ENCODE measurements around the gene COQ9. TPM values are rescaled to one million over a fixed set of nuclear protein-coding genes. Genes with fewer than 3 reads are reported as not detected.
A peak's percentile ranks its signal among the peaks of the same experiment; 100 is the strongest.

The COQ9 gene
- total RNA-seq, 4 donors from 2014 or later: 11.5 to 39.1 (median 23.6) TPM

GRCh38 chr16:57419506-57419905 lies 27.8 kb upstream of the COQ9 start:
- Histone ChIP-seq H3K4me1 (no peaks in the 10 kb centered on the region), H3K36me3 (no peaks in the 10 kb centered on the region), H3K9me3 (no peaks in the 10 kb centered on the region), H3K27ac (peak overlapping the region in 1 of 2 donors; percentile 39), H3K27me3 (no peaks in the 10 kb centered on the region), H3K4me3 (no peak overlapping the region)
- no peak for TF ChIP-seq POLR2A (IDR thresholded peaks at IDR 0.05)
- no peak for TF ChIP-seq CTCF (IDR thresholded peaks at IDR 0.05)
- intact Hi-C loops (cut with DNase I; ENCODE audit: low total_unique reads): loop anchor here (5.0 kb wide), 1 partner anchor 327 kb away; the partner anchor contains the start of gene CPNE2
- DNase-seq: no peak

GRCh38 chr16:57422026-57422944 lies 25.0 kb upstream of the COQ9 start:
- H3K9me3 ChIP-seq: no peaks in the 10 kb centered on the region
- no peak for TF ChIP-seq POLR2A (IDR thresholded peaks at IDR 0.05)
- peak; percentile 58 to 72 (median 66) for TF ChIP-seq CTCF (IDR thresholded peaks at IDR 0.05)
- H3K27me3 ChIP-seq: no peaks in the 10 kb centered on the region
- no peaks in the 10 kb centered on the region for H3K36me3 ChIP-seq
- no peaks in the 10 kb centered on the region for H3K4me1 ChIP-seq
- H3K27ac ChIP-seq: peak overlapping the region; percentile 52 to 58
- intact Hi-C loops (cut with DNase I; ENCODE audit: low total_unique reads): no loop called here
- H3K4me3 ChIP-seq: no peak overlapping the region
- peak; percentile 55 for DNase-seq

- TF ChIP-seq CTCF (IDR thresholded peaks at IDR 0.05): no peak
- TF ChIP-seq POLR2A (IDR thresholded peaks at IDR 0.05): no peak
- intact Hi-C loops (cut with DNase I; ENCODE audit: low total_unique reads): no loop called here
- DNase-seq: no peak
- no peaks in the 10 kb centered on the region for H3K36me3 ChIP-seq
- H3K9me3 ChIP-seq: no peaks in the 10 kb centered on the region
- H3K4me3 ChIP-seq: no peak overlapping the region
- no peaks in the 10 kb centered on the region for H3K27me3 ChIP-seq
- H3K4me1 ChIP-seq: no peaks in the 10 kb centered on the region
- no peak overlapping the region for H3K27ac ChIP-seq
These were observed 24.1 kb upstream of the COQ9 start for GRCh38 chr16:57423152-57423551.

GRCh38 chr16:57424583-57424982 lies 22.7 kb upstream of the COQ9 start:
- H3K27me3 ChIP-seq: no peaks in the 10 kb centered on the region
- no peak for DNase-seq
- H3K4me1 ChIP-seq: no peaks in the 10 kb centered on the region
- no peaks in the 10 kb centered on the region for H3K36me3 ChIP-seq
- H3K27ac ChIP-seq: no peak overlapping the region
- intact Hi-C loops (cut with DNase I; ENCODE audit: low total_unique reads): no loop called here
- H3K4me3 ChIP-seq: no peak overlapping the region
- TF ChIP-seq CTCF (IDR thresholded peaks at IDR 0.05) (no peak), POLR2A (IDR thresholded peaks at IDR 0.05) (no peak)
- no peaks in the 10 kb centered on the region for H3K9me3 ChIP-seq

- DNase-seq: no peak
- no peaks in the 10 kb centered on the region for H3K27me3 ChIP-seq
- no peaks in the 10 kb centered on the region for H3K36me3 ChIP-seq
- H3K4me3 ChIP-seq: no peak overlapping the region
- no peaks in the 10 kb centered on the region for H3K9me3 ChIP-seq
- H3K4me1 ChIP-seq: no peaks in the 10 kb centered on the region
- intact Hi-C loops (cut with DNase I; ENCODE audit: low total_unique reads): no loop called here
- no peak overlapping the region for H3K27ac ChIP-seq
- no peak for TF ChIP-seq CTCF (IDR thresholded peaks at IDR 0.05)
- no peak for TF ChIP-seq POLR2A (IDR thresholded peaks at IDR 0.05)
These were observed 20.9 kb upstream of the COQ9 start for GRCh38 chr16:57426356-57426755.
